ENCODE results near the gene KNCN.

KNCN gene

DNA sequence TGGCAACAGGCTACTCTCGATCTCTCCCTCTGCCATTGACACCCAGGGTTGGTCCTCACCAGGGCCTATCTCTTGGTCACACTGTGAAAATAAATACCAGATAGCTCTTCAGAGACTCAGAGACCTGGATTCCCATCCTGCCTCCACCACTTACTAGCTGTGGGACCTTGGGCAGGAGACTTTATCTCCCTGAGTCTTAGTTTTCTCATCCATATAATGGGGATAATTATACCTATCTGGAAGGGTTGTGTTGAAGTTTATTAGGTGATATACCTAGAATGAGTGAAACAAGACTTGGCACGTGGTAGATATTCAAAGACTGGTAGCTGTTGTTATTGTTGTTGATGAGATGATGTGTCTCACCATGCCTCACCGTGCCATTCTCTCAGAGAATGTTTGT, 54.4 kb downstream of the KNCN start:
- TF ChIP-seq, protein P1, sequence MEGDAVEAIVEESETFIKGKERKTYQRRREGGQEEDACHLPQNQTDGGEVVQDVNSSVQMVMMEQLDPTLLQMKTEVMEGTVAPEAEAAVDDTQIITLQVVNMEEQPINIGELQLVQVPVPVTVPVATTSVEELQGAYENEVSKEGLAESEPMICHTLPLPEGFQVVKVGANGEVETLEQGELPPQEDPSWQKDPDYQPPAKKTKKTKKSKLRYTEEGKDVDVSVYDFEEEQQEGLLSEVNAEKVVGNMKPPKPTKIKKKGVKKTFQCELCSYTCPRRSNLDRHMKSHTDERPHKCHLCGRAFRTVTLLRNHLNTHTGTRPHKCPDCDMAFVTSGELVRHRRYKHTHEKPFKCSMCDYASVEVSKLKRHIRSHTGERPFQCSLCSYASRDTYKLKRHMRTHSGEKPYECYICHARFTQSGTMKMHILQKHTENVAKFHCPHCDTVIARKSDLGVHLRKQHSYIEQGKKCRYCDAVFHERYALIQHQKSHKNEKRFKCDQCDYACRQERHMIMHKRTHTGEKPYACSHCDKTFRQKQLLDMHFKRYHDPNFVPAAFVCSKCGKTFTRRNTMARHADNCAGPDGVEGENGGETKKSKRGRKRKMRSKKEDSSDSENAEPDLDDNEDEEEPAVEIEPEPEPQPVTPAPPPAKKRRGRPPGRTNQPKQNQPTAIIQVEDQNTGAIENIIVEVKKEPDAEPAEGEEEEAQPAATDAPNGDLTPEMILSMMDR (IDR thresholded peaks at IDR 0.05; ENCODE audit: low read depth, low read length, missing control alignments): no peak
- no peak for DNase-seq (ENCODE audit: extremely low read depth, low read depth)
- H3K4me3 ChIP-seq (replicated peaks; ENCODE audit: low read depth, low read length): no peak overlapping the region

DNA sequence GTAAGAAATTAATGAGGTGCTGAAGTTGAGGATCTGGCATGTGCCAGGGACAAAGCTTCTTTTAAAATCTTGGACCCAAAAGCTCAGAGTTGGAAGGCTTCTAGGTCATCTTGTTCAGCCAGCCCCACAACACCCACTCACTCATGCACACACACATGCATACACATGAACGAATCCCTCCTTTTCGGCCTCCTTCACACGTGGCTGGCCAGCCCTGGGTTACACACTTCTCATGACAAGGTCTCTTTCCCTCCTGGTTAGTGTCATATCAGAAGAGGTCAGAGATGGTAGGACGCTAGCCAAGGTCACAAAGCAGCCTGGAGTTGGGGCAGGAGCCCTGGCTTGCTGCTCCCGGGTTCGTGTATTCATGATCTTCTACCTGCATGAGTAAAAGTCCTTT, 54.9 kb downstream of the KNCN start:
- no peak for DNase-seq (ENCODE audit: extremely low read depth, low read depth)
- TF ChIP-seq, protein P1 (IDR thresholded peaks at IDR 0.05; ENCODE audit: low read depth, low read length, missing control alignments): no peak

DNA sequence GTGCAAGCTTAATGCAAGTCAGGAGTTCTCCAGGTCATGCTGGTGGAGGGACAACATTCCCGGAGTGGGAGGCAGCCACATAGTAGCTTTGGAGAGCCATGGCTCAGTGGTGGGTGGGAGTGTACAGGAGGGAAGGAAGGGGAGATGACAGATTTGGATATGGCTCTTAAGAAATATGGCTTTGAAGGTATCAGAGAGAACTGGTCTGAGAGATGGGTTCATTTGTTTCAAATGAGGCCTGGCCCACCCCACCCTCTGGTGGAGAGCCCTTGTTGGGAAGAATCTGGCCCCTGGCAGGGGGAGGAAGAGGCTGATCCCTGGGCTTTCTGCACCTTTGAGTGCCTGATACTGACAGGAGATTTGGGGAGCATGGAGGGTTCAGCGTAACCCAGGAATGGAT, 55.7 kb downstream of the KNCN start:
- no peak for DNase-seq (ENCODE audit: extremely low read depth, low read depth)
- TF ChIP-seq, protein P1 (IDR thresholded peaks at IDR 0.05; ENCODE audit: low read depth, low read length, missing control alignments): no peak
- no peak overlapping the region for H3K4me3 ChIP-seq (replicated peaks; ENCODE audit: low read depth, low read length)

More for the DNA sequence above, 54.9 kb downstream of the KNCN start:
- no peak overlapping the region for H3K4me3 ChIP-seq (replicated peaks; ENCODE audit: low read depth, low read length)

Data from HFF-Myc (cell line).